AG04449 (cell line): ENCODE data around the gene PPM1L.
"Not testable (repeated sequence)": the region's sequence is repeated elsewhere in the genome, so short reads cannot be mapped to it uniquely, and the experiment has no call there.

Experiments used
- CTCF ChIA-PET: fragments of 350-600 bp; formaldehyde crosslinking; extraction: SDS; loops from one replicate; lab custom pipeline; 2021; ENCODE audit warnings: antibody characterized with exemption; lab: Yijun Ruan, JAX
- POLR2A ChIA-PET: fragments of 400-600, 350-600 bp; formaldehyde crosslinking; extraction: SDS; loops from one replicate; lab custom pipeline; 2020; ENCODE audit warnings: antibody characterized with exemption, inconsistent platforms; lab: Yijun Ruan, JAX
- DNase-seq: peaks from one replicate; pipeline ENCODE4 v3.0.0-alpha.2; 2010; ENCODE audit warnings: low read depth, low spot score
- H3K4me3 ChIP-seq: 2 replicates; pipeline ENCODE4 v1.5.1; 2011; ENCODE audit warnings: low read depth, mild to moderate bottlenecking, control low read depth, low read length
- CTCF ChIP-seq: IDR thresholded peaks from one replicate; pipeline ENCODE4 v1.5.1; 2011; ENCODE audit warnings: mild to moderate bottlenecking, moderate library complexity, low read length, control low read depth, inconsistent platforms; ENCODE audit not compliant: insufficient read depth; ENCODE audit errors: missing control alignments

PPM1L gene

GRCh38 chr3:160996811-160997210, 240.8 kb downstream of the PPM1L start:
- ChIA-PET CTCF (no interaction called here), POLR2A (no interaction called here)
- no peak for DNase-seq
- no peak overlapping the region for H3K4me3 ChIP-seq
- TF ChIP-seq CTCF, result no peak

- no peak overlapping the region for H3K4me3 ChIP-seq
- CTCF ChIA-PET, result no interaction called here
- POLR2A ChIA-PET, result no interaction called here
- TF ChIP-seq CTCF, result no peak
- DNase-seq, result no peak
These were observed 242.6 kb downstream of the PPM1L start for GRCh38 chr3:160998581-160998980.

- no peak for TF ChIP-seq CTCF
- ChIA-PET CTCF (no interaction called here), POLR2A (no interaction called here)
- no peak for DNase-seq
- H3K4me3 ChIP-seq, result no peak overlapping the region
These were observed 243.2 kb downstream of the PPM1L start for GRCh38 chr3:160999274-160999673.

GRCh38 chr3:161008086-161008485, 252.1 kb downstream of the PPM1L start:
- POLR2A ChIA-PET, result no interaction called here
- no peak for DNase-seq
- no peak overlapping the region for H3K4me3 ChIP-seq
- CTCF ChIA-PET, result no interaction called here
- TF ChIP-seq CTCF, result no peak

GRCh38 chr3:161010151-161010550, 254.1 kb downstream of the PPM1L start:
- DNase-seq, POLR2A ChIA-PET, CTCF ChIA-PET, H3K4me3 ChIP-seq: not testable (repeated sequence)

- no peak for TF ChIP-seq CTCF
- DNase-seq, result no peak
- H3K4me3 ChIP-seq, result no peak overlapping the region
- ChIA-PET CTCF (no interaction called here), POLR2A (no interaction called here)
These were observed 259.1 kb downstream of the PPM1L start for GRCh38 chr3:161014843-161015749.
